Activated CD4-positive, alpha-beta T cell treated with anti-CD3 and anti-CD28 coated beads, Interleukin-2, amount 50 U/mL, for 16 hours (primary cell): ENCODE data around the gene HCST.

ENCODE experiments used
- DNase-seq: peaks from one replicate; pipeline ENCODE4 v3.0.0-alpha.2; 2020

The HCST gene

DNA sequence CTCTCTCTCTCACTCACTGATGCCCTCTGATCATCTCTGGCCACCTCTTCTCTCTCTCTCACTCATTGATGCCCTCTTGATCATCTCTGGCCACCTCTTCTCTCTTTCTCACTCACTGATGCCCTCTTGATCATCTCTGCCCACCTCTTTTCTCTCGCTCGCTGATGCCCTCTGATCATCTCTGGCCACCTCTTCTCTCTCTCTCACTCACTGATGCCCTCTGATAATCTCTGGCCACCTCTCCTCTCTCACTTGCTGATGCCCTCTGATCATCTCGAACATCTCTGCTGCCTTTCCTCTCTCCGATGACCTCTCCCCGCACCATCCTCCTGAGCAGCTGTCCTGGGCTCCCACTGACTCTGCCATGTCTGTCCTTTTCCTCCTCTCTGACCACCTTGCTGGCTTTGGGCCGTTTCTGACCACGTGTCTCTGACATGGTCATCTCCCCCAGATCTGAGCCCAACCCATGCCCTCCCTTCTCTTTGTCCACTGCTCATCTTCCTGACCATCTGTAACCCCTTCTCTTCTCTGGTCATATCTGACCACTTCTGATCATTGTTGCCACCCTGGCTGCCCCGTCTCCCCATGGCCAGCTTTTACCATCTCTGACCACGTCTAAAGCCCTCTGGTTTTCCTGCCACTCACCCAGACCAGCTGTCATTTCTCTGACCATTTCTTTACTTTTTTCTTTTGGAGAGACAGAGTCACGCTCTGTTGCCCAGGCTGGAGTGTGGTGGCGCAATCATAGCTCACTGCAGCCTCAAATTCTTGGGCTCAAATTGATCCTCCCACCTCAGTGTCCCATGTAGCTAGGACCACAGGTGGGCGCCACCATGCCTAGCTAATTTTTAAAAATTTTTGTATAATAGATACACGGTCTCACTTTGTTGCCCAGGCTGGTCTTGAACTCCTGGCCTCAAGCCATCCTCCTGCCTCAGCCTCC lies 36.2 kb downstream of the HCST start:
- DNase-seq, result no peak

DNA sequence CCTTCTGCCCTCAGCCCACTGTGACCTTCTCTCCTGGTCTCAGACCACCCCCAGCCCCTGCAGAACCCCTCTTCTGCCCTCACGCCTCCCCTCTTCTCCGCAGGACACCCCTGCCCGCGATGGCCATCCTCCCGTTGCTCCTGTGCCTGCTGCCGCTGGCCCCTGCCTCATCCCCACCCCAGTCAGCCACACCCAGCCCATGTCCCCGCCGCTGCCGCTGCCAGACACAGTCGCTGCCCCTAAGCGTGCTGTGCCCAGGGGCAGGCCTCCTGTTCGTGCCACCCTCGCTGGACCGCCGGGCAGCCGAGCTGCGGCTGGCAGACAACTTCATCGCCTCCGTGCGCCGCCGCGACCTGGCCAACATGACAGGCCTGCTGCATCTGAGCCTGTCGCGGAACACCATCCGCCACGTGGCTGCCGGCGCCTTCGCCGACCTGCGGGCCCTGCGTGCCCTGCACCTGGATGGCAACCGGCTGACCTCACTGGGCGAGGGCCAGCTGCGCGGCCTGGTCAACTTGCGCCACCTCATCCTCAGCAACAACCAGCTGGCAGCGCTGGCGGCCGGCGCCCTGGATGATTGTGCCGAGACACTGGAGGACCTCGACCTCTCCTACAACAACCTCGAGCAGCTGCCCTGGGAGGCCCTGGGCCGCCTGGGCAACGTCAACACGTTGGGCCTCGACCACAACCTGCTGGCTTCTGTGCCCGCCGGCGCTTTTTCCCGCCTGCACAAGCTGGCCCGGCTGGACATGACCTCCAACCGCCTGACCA lies 37.2 kb downstream of the HCST start:
- DNase-seq, result no peak

DNA sequence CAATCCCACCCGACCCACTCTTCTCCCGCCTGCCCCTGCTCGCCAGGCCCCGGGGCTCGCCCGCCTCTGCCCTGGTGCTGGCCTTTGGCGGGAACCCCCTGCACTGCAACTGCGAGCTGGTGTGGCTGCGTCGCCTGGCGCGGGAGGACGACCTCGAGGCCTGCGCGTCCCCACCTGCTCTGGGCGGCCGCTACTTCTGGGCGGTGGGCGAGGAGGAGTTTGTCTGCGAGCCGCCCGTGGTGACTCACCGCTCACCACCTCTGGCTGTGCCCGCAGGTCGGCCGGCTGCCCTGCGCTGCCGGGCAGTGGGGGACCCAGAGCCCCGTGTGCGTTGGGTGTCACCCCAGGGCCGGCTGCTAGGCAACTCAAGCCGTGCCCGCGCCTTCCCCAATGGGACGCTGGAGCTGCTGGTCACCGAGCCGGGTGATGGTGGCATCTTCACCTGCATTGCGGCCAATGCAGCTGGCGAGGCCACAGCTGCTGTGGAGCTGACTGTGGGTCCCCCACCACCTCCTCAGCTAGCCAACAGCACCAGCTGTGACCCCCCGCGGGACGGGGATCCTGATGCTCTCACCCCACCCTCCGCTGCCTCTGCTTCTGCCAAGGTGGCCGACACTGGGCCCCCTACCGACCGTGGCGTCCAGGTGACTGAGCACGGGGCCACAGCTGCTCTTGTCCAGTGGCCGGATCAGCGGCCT lies 37.9 kb downstream of the HCST start:
- no peak for DNase-seq

DNA sequence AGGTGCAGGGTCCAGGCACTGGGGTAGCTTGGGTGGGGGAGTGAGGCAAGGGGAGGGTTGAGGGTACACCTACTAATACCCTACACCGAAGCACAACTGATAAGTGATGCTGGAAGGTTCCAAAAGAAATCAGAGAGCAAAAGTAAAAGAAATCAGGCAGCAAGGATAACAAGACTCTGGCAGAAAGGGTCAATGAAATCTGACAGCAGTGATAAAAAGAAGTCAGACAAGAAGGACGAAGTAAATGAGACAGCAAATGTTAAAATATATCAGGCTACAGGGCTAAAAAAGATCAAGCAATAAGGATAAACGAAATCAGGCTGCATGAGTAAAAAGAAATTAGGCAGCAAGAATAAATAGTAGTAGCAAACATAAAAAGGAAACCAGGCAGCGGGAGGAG lies 38.5 kb downstream of the HCST start:
- no peak for DNase-seq

DNA sequence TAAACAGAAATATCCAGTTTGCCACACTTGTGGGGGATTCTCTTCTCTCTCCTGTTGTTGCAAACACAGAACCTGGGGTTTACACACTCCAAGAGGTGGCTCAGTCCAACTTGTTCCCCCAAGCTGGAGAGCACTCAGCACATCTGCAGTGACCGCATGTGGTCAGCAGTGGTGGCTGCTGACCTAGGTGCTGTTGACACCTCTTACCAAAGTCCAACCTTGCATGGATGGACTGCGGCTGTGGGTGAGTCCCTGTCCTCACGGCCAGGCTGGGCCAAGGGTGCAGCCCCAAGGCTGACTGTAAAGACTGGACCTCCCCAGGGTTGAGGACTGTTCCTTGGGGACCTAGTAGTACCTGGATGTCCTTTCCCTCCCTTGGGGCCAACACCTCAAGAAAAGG lies 39.9 kb downstream of the HCST start:
- no peak for DNase-seq

DNA sequence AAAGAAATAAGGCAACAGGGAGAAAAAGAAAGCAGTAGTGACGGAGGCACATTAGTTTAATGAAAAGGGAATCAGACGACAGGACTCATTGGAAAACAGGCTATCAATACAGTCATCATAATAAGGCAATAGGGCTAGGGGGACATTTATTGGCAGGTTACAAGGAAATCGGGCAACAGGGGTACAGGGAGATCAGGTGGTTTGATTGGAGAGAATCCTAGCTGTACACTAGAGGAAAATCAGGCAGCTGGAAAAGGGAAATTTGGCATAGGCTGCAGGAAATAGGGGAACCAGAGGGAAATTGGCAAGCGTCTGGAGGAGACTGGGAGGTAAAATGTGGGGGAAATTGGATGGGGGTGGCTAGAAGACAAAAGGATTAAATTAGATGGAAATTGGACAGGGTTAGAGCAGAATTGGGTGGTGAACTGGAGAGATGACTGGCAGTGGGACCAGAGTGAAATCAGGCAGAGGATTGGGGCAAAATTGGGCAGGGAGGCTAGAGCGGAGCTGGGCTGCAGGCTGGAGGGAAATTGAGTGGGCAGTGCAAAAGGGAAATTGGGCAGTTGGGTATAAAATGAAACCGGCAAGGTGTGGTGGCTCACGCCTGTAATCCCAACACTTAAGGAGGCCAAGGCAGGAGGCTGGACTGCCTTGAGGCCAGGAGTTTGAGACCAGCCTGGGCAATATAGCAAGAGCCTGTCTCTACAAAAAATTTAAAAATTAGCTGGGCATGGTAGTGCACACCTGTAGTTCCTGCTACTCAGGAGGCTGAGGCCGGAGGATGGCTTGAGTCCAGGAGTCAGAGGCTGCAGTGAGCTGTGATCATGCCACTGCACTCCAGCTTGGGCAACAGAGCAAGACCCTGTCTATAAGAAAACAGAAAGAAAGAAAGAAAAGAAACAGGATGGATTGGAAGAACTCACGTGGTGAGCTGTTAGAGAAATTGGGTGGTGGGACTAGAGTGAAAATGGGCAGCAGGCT lies 41.3 kb downstream of the HCST start:
- DNase-seq, result no peak

DNA sequence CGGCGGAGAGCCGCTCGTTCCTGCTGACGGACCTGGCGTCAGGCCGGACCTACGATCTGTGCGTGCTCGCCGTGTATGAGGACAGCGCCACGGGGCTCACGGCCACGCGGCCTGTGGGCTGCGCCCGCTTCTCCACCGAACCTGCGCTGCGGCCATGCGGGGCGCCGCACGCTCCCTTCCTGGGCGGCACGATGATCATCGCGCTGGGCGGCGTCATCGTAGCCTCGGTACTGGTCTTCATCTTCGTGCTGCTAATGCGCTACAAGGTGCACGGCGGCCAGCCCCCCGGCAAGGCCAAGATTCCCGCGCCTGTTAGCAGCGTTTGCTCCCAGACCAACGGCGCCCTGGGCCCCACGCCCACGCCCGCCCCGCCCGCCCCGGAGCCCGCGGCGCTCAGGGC lies 42.2 kb downstream of the HCST start:
- no peak for DNase-seq

DNA sequence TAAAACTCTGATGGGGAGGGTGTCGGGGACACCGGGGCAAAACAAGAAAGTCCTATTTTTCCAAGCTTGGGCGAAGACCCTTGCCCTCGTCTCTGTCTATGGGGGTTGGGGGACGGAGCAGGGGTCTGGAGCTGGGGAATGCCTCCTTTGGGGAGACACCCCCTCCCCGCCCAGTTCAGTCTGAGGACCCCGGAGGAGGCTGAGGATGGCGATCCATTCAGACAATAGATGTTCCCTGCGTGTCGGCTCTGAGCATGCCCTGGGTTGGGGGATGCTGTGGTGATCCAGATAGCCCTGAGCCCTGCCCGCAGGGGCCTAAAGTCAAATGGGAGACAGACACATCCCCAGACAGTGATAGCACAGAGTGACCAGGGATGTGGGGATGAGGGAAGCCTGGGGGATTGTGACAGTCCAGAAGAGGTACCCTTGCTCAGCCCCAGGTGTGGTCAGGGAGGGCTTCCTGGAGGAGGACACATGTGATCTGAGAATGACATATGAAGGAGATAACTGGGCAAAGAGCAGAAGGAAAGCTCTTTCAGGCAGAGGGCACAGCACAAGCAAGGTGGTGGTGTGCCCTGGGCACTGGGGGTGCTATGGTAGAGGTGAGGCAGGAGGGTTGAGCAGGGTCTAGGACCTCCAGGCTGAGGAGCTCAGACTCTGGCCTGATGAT lies 42.9 kb downstream of the HCST start:
- DNase-seq, result no peak

DNA sequence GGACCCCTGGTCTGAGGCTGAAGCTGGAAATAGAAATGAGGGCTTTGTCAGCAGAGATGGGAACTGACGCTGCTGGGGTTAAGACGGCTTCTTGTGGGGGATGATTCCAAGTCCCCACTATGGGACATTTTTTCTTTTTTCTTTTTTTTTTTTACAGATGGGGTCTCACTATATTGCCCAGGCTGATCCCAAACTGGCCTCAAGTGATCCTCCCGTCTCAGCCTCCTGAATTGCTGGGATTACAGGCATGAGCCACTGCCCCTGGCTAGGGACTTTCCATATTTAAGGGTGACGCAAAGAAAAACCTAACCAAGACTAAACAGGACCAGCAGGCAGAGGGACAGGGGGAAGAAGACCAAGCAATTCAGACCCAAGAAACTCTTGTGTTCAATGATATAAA lies 43.9 kb downstream of the HCST start:
- DNase-seq, result no peak

DNA sequence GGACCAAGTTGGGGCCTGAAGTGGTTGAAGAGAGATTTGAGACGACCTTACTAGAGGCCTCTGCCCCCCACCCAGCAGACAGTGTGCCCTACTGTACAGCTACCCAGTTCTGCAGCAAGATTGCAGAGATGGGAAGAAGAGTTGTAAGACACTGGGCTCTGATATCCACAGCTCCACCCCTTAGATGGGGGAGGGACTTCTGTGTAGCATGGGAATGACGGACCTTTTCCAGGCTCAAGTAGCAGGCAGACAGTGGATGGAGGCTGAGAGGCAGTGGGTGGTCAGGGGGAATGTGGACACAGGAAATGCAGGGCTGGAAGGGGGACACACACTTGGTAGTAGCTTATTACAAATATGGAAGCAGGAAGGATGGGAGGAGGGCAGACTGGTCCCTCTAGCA lies 46.8 kb downstream of the HCST start:
- no peak for DNase-seq
